Measurements from ENCODE around the gene PYCARD. TPM values are rescaled to one million over a fixed set of nuclear protein-coding genes. Genes with fewer than 3 reads are reported as not detected.
"Not testable (repeated sequence)": the region's sequence is repeated elsewhere in the genome, so short reads cannot be mapped to it uniquely, and the experiment has no call there.

PYCARD gene
- total RNA-seq, 1 donor from 2014 or later = 5.9 TPM

DNA sequence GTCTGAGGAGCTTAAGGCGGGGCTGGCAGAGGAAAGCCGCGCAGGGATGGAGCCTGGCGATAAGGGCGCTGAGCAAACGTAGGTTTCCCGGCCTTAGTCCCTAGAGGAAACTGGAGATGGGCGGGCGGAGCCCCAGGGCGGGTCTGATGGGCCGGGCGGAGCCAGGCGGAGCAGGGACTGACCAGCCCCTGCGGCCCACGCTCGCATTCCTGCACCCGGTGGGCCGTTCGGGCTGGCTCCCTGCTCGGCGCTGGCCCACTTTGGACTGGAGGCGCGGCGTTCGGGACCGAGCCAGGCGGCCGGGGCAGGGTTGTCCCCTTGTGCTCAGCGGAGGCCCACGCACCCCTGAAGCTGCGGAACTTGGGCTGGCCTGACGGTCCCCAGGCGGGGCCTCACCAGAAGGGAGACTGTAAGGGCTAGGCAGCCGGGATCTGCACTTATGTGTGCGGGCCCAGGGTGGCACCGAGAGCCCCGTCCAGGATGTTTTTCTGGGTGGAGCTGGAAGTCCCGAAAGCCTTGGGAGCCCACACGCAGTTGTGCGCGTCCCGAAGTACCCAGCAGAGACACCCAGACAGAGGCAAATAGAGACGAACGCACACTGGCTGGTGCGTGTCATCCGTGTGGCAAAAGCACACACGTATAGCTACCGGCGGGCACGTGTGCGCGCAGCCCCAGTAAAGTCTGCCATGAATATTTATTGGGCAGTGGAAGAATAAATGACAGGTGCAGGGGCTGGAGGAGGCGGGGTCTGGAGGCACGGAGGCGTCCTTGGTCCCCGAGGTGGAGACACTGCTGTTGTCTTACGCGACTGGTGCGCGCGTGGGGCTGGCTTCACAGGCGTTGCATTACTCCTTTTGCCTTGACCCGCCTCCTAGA lies 13.0 kb upstream of the PYCARD start:
- no peak for DNase-seq (ENCODE audit: low spot score)
- peak; percentile 86 for ATAC-seq

DNA sequence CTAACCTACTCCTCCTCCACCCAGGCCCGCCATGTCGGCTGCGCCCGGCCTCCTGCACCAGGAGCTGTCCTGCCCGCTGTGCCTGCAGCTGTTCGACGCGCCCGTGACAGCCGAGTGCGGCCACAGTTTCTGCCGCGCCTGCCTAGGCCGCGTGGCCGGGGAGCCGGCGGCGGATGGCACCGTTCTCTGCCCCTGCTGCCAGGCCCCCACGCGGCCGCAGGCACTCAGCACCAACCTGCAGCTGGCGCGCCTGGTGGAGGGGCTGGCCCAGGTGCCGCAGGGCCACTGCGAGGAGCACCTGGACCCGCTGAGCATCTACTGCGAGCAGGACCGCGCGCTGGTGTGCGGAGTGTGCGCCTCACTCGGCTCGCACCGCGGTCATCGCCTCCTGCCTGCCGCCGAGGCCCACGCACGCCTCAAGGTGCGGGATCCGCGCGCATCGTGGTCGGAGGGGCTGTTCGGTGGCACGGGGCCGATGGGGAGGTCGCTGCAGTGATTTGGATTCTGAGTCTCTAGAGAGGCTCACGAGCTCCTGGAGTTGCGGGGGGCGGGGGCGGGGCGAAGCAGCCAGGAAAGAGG lies 12.2 kb upstream of the PYCARD start:
- peak; percentile 32 for ATAC-seq
- no peak for DNase-seq (ENCODE audit: low spot score)

DNA sequence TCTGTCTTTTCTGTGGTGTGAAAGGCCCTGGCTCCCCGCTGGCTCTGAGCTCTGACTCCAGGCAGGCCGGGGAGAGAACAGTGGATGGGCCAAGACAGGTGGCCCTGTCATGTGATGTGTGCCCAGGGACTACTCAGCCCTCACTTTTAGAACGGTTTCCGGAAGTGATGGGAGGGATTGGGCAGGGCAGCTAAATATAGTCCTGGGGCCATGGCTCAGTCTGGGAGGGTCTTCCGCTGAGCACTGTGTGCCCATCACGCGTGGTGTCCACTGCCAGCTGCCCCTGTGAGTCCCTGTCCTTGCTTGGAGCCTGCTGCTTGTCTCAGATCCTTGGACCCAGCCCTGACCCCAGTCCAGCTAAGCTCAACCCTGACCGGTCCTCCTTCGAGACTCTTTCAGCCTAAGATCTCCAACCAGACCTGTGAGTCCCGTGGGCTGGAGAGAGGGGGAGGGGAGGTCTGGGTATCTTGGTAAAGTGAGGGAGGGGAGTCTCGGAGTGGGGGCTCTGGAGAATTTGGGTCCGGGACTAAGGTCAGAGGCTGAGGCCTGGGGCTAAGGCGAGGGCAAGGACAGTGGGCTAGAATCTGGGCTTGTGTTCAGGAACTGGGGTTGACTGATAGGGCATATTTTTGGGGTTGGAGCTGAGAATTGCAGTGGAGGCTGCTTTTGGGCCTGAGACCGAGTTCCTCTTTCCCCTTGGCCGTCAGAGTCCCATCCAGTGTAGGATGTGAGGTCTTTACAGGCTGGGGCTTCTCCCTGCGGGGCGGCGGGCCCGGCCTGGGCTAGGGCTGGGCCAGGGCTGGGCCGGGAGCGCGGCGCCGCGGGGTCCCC lies 11.5 kb upstream of the PYCARD start, which contains the start of gene TRIM72:
Gene TRIM72 (plus strand): TSS at position 243 of the 831 bp plus-strand sequence. CDS start 620 bp downstream, outside the sequence.
- DNase-seq (ENCODE audit: low spot score) = no peak
- ATAC-seq = no peak

DNA sequence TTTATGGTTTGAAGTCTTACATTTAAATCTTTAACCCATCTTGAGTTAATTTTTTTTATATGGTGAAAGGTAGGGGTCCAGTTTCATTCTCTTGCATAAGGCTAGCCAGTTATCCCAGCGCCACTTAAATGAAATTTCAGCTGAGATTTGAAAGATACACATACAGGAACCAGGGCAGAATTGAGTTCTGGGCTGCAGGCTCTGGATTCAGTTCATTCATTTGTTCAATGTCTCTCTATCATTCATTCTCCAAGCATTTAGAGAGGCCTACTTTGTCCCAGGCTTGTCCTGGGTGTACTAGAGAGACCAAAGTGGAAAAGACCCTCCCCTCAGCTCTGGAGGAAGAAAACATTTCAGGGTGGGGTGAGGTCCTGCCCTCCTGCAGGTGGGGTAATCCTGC lies 10.8 kb upstream of the PYCARD start:
- DNase-seq (ENCODE audit: low spot score) (no peak), ATAC-seq (no peak)

DNA sequence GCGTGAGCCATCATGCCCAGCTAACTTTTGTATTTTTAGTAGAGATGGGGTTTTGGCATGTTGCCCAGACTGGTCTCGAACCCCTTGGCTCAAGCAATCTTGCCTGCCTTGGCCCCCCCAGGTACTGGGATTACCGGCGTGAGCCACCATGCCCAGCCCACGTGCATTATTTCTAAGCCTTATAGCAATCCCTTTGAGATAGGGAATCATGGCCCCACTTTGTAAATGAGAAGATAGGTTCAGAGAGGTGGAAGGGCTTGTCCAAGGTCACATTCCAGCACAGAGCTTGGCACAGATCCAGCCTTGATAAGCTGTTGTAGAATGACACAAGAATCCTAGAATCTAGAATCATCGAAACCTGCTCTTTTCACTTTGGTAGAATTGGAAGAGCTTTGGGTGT lies 4.2 kb upstream of the PYCARD start:
- DNase-seq (ENCODE audit: low spot score) (no peak), ATAC-seq (no peak)

DNA sequence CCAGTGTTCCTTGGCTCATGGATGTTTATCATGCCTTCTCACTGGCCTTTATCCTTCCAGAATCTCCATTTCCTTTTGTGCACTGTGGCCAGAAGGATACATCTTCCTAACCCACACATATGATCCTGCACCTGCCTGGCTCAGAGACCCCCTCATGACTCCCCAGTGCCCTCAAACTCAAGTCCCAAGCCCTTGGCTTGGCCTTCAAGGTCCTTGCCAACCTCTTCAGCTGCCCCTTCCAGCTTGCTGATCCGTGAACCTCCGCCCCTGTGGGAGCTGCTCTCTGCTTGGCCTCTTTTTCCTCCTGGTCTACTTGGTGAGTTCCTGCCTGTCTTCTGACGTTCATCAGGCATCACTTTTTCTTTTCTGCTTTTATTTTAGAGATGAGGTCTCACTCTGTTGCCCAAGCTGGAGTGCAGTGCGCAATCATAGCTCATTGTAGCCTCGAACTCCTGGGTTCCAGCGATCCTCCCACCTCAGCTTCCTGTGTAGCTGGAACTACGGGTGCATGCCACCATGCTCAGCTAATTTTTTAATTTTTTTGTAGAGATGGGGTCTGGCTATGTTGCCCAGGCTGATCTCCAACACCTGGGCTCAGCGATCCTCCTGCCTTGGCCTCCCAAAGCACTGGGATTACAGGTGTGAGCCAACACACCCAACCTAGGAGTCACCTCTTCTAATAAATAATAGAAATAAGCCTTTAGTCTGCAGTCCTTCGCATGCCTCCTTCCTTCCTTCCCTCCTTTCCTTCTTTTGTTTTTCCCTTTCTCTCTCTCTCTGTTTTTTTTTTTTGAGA lies 2.5 kb upstream of the PYCARD start:
- ATAC-seq = no peak

DNA sequence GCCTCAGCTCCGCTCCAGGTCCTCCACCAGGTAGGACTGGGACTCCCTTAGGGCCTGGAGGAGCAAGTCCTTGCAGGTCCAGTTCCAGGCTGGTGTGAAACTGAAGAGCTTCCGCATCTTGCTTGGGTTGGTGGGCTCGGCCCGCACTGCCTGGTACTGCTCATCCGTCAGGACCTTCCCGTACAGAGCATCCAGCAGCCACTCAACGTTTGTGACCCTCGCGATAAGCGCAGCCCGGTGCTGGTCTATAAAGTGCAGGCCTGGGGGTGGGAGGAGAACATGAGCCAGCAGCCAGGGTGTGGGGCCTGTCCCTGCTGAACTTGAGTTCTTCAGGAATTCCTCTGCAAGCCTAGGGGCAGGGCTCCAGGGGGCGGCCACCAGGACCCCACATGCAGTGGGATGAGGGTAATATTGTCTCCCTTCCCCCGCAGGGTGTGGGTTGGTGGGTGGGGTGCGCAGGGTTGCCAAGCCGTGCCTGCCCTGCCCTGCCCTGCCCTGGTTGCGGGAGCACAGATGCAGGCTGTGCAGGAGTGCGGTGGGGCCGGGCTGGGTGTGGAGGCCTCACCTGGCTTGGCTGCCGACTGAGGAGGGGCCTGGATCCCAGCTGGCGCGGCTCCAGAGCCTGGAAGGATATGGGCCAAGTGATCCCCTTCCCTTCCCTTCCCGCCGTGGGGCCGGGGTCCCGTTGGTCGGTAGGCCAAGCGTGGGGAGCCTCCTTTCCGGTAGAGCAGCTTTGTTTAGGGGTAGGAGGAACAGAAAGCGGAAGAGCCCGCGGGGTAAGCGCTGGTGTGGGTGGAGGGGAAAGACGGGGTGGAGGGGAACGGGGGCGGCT lies 762 bp downstream of the PYCARD start:
- DNase-seq (ENCODE audit: low spot score) (no peak), ATAC-seq (peak; percentile 59)

More for the DNA sequence above, 2.5 kb upstream of the PYCARD start:
- no peak for DNase-seq (ENCODE audit: low spot score)

DNA sequence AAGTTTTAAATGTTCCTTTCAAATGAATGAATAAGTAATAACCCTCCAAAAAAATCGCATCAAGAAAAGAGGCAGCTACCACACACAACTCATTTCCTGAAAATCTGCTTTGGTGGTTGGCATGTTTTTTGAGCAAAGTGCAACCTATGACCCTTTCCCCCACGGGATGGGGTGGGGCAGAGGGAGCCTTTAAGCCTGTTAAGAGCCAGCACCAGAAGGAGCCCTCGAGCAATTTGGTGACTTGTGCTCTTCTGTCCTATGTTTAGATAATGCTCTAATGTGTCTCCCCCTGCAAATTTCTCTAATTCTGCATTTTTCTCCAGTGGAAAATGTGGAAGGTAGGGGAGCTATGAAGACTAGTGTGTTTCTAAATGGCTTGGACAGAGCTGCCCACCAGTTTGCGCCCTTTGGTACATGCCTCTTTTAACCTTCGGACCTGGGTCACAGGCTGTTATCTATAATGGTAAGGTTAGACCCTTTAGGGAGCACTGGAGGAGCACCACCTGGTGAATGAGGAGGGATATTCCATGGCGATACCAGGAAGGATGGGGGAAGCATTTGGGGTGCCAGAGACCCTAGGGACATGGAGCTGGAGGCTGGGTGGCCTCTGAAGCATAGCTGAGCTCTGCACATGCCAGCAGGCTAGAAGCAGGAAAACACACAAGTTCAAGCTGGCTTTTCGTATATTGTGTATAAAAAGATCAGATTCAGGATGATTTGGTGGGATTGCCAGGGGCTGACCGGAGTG lies 1.6 kb downstream of the PYCARD start:
- peak; percentile 38 for ATAC-seq

DNA sequence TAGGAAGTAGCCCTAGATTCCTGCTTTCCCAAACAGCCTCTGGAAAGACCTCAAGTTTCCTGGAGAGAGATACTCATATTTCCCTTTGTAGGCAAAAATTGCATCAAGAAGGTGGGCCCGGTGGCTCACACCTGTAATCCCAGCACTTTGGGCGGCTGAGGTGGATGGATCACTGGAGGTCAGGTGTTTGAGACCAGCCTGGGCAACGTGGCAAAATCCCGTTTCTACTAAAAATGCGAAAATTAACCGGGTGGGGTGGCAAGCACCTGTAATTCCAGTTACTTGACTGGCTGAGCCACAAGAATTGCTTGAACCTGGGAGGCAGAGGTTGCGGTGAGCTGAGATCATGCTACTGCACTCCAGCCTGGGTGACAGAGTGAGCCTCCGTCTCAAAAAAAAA lies 2.4 kb downstream of the PYCARD start:
- not testable (repeated sequence) for ATAC-seq; DNase-seq (ENCODE audit: low spot score)

More for the DNA sequence above, 1.6 kb downstream of the PYCARD start:
- no peak for DNase-seq (ENCODE audit: low spot score)

DNA sequence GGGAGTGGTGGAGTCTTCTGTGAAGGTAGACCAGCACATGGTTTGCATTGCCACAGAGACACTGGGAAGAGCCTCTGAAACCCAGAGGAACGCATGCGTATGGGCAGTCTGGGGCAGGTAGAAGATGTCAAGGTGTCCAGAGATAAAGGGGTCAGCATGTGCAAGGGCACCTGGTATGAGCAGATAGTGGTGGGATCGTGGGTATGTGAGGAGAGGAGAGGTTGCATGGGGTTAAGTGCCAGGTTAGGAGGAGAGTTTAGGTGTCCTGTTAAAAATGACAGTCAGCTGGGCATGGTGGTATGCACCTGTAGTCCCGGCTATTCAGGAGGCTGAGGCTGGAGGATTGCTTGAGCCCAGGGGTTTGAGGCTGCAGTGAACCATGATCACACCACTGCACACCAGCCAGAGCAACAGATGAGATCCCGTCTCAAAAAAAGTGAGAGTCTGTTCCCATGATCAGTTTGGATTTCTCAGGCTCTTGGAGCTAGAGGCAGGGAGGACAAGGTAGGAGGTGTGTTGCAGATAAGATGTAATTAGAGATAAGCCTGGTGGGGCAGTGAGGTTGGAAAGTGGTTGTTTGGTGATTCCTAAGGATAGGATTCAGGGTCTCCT lies 3.0 kb downstream of the PYCARD start:
- DNase-seq (ENCODE audit: low spot score) = no peak

DNA sequence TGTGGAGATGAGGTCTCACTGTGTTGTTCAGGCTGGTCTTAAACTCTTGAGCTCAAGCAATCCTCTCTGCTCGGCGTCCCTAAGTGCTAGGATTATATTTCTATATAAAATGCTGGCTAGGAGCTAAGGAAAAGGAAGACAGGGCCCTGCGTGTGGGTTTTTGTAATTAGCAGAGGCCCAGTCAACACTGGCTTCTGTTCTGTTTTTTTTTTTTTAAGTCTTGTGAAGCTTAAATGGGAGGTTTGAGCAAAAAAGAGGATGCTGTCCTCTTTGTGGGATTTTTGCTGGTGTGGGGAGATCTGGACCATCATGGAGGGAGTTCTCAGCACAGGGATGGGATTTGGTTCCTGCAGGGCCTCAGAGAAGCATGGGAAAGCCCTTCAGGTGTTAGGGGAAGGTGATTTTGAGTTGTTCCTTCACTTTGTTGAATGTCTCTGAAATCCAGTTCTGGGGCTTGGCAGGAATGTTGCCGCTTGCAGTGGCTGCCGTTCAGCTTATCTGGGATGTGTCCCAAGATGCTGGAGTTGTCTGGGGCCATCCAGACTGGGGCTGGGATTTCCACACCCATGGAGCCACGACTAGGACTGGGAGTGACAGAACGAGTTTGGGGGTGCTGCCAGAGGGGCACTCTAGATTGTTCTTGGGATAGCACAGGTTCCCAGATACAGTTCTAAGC lies 4.2 kb downstream of the PYCARD start:
- DNase-seq (ENCODE audit: low spot score) (no peak), ATAC-seq (no peak)

More for the DNA sequence above, 3.0 kb downstream of the PYCARD start:
- ATAC-seq = no peak

DNA sequence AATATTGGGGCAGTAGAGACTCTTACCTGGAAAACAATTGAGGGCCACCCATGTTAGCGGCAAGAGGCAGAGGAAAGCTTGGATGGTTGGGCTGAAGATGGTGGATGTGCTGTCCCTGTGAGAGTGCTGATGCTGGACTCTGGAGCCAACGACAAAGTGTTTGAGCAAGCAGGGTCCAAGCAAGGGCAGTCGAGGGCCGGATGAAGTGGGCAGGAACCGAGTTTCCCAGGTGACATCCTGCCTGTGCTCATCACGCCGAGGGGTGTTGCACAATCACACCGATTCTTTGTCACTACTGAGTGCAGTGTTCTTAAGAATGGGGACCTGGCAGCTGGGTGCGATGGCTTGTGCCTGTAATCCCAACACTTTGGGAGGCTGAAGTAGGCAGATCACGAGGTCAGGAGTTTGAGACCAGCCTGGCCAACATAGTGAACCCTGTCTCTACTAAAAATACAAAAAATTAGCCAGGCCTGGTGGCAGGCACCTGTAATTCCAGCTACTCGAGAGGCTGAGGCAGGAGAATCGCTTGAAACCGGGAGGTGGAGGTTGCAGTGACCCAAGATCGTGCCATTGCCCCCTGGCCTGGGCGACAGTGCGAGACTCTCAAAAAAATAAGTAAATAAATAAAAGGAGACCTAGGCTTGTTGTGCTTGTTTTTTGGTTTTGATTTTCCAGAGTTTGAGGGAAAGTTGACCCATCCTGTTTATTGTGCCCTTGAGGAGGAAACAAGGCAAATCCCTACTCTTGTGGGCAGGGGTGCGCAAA lies 6.1 kb downstream of the PYCARD start:
- no peak for DNase-seq (ENCODE audit: low spot score)
- peak; percentile 19 for ATAC-seq

DNA sequence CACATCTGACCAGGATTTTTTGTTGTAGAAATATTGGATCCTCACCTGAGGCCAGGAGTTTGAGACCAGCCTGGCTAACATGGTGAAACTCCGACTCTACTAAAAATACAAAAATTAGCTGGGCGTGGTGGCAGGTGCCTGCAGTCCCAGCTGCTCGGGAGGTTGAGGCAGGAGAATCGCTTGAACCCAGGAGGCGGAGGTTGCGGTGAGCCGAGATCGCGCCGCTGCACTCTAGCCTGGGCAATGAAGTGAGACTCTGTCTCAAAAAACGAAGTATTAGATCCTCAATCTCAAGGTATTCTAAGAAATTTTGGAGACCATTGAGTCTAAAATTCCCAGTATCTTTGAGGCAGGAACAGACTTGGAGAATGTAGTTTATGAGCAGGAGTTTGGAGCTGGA lies 6.7 kb downstream of the PYCARD start:
- ATAC-seq; DNase-seq (ENCODE audit: low spot score): not testable (repeated sequence)

DNA sequence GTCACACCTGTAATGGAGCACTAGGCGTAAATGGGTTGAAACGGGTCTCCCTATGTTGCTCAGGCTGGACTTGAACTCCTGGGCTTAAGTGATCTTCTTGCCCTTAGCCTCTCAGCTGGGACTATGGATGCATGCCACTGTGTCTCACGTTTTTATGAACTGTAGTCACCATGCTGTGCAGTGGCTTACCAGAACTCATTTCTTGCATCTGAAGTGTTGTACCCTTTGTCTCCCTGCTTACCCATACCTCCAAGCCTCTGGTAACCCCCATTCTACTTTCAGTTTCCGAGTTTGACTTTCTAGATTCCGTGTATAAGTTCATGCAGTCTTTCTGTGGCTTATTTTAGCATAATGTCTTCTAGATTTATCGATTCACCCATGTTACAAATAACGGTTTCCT lies 7.7 kb downstream of the PYCARD start:
- ATAC-seq = no peak

DNA sequence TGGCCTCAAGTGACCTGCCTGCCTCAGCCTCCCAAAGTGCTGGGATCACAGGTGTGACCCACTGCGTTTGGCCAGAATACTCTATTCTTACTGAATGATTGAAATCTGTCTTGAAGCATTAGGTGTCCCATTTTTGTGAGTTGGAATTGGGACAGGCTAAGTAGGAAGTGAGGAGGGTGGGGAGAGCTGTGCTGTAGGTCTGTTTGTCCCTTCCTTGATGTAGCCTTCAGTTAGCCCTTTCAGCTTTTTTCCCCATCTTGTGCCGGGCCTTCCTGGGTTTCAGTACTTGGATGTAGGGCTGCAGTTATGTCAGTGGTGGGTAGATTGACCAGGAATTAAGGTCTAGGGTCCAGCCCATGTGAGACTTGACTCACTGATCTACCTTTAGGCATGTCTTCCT lies 8.7 kb downstream of the PYCARD start:
- DNase-seq (ENCODE audit: low spot score) = no peak
- ATAC-seq = no peak

More for the DNA sequence above, 7.7 kb downstream of the PYCARD start:
- DNase-seq (ENCODE audit: low spot score) = no peak

DNA sequence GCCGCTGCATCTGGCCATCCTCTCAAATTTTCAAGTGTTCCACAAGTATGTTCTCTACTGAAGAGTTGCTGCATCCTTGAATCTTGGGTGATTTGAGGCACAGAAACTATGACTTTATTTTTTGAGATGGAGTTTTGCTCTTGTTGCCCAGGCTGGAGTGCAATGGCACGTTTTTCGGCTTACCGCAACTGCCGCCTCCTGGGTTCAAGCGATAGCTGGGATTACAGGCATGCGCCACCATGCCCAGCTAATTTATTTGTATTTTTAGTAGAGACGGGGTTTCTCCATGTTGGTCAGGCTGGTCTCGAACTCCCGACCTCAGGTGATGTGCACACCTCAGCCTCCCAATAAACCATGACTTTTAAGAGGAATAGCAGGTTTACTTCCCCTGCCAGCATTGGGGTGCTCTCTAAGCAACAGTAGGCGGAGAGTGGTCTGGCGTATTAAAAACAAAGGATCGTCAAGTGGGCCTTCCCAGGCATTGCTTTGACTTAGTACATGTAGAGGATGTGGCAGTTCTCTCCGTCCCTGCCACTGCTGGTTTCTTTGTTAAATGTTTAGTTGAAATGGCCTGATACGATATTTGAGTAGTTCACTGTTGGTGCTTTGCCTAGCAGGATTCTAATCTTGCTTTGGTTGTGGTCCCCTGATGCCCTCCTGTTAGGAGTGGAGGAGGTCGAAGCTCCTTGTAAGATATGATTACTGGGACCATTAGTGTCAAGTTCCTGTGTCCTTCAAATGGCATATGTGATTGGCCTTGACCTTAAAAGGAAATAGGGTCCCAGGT lies 9.5 kb downstream of the PYCARD start:
- DNase-seq (ENCODE audit: low spot score) (no peak), ATAC-seq (no peak)

Measured in left lobe of liver (tissue), 2 donors.